K562 (cell line): ENCODE measurements around the gene TOR1A. TPM values are rescaled to one million over a fixed set of nuclear protein-coding genes. Genes with fewer than 3 reads are reported as not detected.

ENCODE experiments used
- BCL6 ChIP-seq: fragments of 250-450 bp; sonication (Bioruptor Pico); IDR thresholded peaks from 2 replicates; pipeline ENCODE4 v1.4.0; 2020
- ETS2 ChIP-seq: IDR thresholded peaks from 2 replicates; pipeline ENCODE4 v1.6.1; 2016; ENCODE audit warnings: borderline replicate concordance, missing genetic modification characterization, mild to moderate bottlenecking, moderate library complexity, missing compliant biosample characterization; ENCODE audit not compliant: poor library complexity, severe bottlenecking
- HNRNPLL ChIP-seq: fragments of 200-400 bp; formaldehyde crosslinking; IDR thresholded peaks from 2 replicates; pipeline ENCODE4 v1.6.1; 2017; ENCODE audit warnings: low read length, low read depth, mild to moderate bottlenecking; ENCODE audit not compliant: poor library complexity, severe bottlenecking
- L3MBTL2 ChIP-seq: fragments of 450-650 bp; IDR thresholded peaks from 2 replicates; pipeline ENCODE4 v1.6.1; 2016; ENCODE audit warnings: mild to moderate bottlenecking, moderate library complexity
- MYNN ChIP-seq, 2 experiments: sonication (generic); formaldehyde crosslinking in 1 of 2; IDR thresholded peaks; 2 replicates each; pipeline versions ENCODE4 v1.5.0 to v1.6.1; 2016 to 2020; ENCODE audit warnings: antibody characterized with exemption in 1 of 2, missing genetic modification reagents in 1 of 2
- NR2C1 ChIP-seq, 2 experiments: fragments of 450-650 bp; IDR thresholded peaks; 2 replicates each; pipeline ENCODE4 v1.6.1; 2017; ENCODE audit warnings: mild to moderate bottlenecking in 2 of 2, antibody characterized with exemption in 1 of 2, inconsistent platforms in 1 of 2, missing compliant biosample characterization in 1 of 2, missing genetic modification characterization in 1 of 2
- POLR2AphosphoS2 ChIP-seq: IDR thresholded peaks from 2 replicates; pipeline ENCODE4 v1.6.1; 2012; ENCODE audit warnings: low read length, improper control_type of control experiment
- TBP ChIP-seq: optimal IDR thresholded peaks from 2 replicates; pipeline ENCODE3; 2011; ENCODE audit warnings: low read depth, low read length, improper control_type of control experiment
- TCF3 ChIP-seq: sonication (generic); formaldehyde crosslinking; IDR thresholded peaks from 2 replicates; pipeline ENCODE4 v1.4.0; 2020; ENCODE audit warnings: mild to moderate bottlenecking, missing genetic modification reagents
- TEAD4 ChIP-seq, 2 experiments: sonication (generic) in 1 of 2; formaldehyde crosslinking in 1 of 2; IDR thresholded peaks; 2 replicates each; pipeline versions ENCODE4 v1.6.1 to v1.8.0; 2012 to 2022; ENCODE audit warnings: borderline replicate concordance in 1 of 2, inconsistent platforms in 1 of 2, low read length in 1 of 2, mild to moderate bottlenecking in 1 of 2, missing genetic modification reagents in 1 of 2
- ZNF140 ChIP-seq: fragments of 250-450 bp; sonication (Bioruptor Pico); IDR thresholded peaks from 2 replicates; pipeline ENCODE4 v1.8.0; 2021; ENCODE audit warnings: moderate library complexity, mild to moderate bottlenecking, inconsistent platforms
- polyA plus RNA-seq, 8 experiments: library from polyadenylated mRNA; depleted of rRNA in 4 of 8; stranded (reverse) in 5 of 8; unstranded in 3 of 8; fragments of >200 nt; fragmentation: Nextera tagmentation in 2 of 8; fragmentation: Illumina TruSeq in 1 of 8; extraction: Ambion mirVana in 2 of 8; extraction: Trizol in 1 of 8; gene quantifications; 2 replicates each; pipeline versions ENCODE4 v1.2.1 to v1.2.3, GENCODE V29; 2011 to 2014; ENCODE audit warnings: inconsistent platforms in 1 of 8, missing spikeins in 1 of 8
- total RNA-seq, 7 experiments: library from RNA; depleted of rRNA in 6 of 7; stranded (reverse); fragments of >200 nt in 6 of 7; fragmentation: Illumina TruSeq in 2 of 7; extraction: Trizol in 2 of 7; gene quantifications; 2 replicates each; pipeline versions ENCODE4 v1.2.1 to v1.2.3, GENCODE V29; 2011 to 2021; ENCODE audit warnings: low replicate concordance in 1 of 7
- TF ChIP-seq, protein P1 (sequence below): fragments of 250-450 bp; sonication (Bioruptor Pico); IDR thresholded peaks from 2 replicates; pipeline ENCODE4 v1.9.0; 2021; ENCODE audit warnings: mild to moderate bottlenecking, inconsistent platforms
- TF ChIP-seq, protein P2 (sequence below): sonication (generic); formaldehyde crosslinking; IDR thresholded peaks from 2 replicates; pipeline ENCODE4 v1.8.0; 2023; ENCODE audit warnings: missing genetic modification reagents, mild to moderate bottlenecking, borderline replicate concordance
- TF ChIP-seq, protein P3 (sequence below): sonication (generic); formaldehyde crosslinking; IDR thresholded peaks from 2 replicates; pipeline ENCODE4 v1.8.1; 2023; ENCODE audit warnings: mild to moderate bottlenecking, missing genetic modification reagents

Gene TOR1A
- total and polyA plus RNA-seq, 9 of the 15 experiments (the other 6 are each of a cell fraction or from before 2014, with no cell fraction given), result 4.5 to 85.8 (median 51.3) TPM

DNA sequence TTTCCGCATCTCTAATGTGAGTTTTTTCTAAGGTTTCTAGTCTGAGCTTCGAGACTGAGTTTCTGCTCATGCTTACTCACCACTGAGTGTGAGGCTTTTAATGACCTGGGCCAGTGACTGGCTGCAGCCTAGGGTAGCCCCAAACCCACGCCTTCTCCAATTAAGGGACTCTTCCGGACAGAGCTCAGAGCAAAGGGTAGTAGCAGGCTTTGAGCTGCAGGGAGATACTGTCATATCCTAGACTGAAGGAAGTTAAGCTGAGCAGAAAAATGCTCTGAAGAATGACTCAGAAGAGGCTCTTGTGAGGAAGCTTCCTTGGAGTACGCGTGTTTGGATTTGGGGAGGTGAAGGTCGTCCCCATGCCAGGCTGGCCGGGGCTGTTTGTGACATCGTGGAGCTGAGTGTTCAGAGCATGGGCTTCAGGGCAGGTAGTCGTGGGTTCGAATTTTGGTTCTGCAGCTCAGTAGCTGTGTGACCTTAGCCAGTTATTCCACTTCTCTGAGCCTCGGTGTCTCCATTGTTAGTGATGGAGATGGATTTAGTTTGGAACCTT lies 14.8 kb upstream of the TOR1A start (continued):
- TF ChIP-seq TBP (no peak), BCL6 (no peak), ETS2 (tag) (no peak), NR2C1 (IDR thresholded peaks at IDR 0.05) (no peak), NR2C1 (tag; IDR thresholded peaks at IDR 0.05) (peak; percentile 23), POLR2AphosphoS2 (no peak), HNRNPLL (no peak), MYNN (IDR thresholded peaks at IDR 0.05) (no peak), MYNN (CRISPR knock-in tag; IDR thresholded peaks at IDR 0.05) (no peak), TCF3 (peak; percentile 55; the same call in 1 of the 2 replicates), L3MBTL2 (peak; percentile 97), ZNF140 (no peak), TEAD4 (IDR thresholded peaks at IDR 0.05; ENCODE audit: low read length) (peak; percentile 44; the same call in 1 of the 2 replicates), TEAD4 (CRISPR knock-in tag; IDR thresholded peaks at IDR 0.05; ENCODE audit: borderline replicate concordance) (no peak)
- TF ChIP-seq, protein P1, sequence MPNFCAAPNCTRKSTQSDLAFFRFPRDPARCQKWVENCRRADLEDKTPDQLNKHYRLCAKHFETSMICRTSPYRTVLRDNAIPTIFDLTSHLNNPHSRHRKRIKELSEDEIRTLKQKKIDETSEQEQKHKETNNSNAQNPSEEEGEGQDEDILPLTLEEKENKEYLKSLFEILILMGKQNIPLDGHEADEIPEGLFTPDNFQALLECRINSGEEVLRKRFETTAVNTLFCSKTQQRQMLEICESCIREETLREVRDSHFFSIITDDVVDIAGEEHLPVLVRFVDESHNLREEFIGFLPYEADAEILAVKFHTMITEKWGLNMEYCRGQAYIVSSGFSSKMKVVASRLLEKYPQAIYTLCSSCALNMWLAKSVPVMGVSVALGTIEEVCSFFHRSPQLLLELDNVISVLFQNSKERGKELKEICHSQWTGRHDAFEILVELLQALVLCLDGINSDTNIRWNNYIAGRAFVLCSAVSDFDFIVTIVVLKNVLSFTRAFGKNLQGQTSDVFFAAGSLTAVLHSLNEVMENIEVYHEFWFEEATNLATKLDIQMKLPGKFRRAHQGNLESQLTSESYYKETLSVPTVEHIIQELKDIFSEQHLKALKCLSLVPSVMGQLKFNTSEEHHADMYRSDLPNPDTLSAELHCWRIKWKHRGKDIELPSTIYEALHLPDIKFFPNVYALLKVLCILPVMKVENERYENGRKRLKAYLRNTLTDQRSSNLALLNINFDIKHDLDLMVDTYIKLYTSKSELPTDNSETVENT (CRISPR knock-in tag), result no peak
- TF ChIP-seq, protein P2, sequence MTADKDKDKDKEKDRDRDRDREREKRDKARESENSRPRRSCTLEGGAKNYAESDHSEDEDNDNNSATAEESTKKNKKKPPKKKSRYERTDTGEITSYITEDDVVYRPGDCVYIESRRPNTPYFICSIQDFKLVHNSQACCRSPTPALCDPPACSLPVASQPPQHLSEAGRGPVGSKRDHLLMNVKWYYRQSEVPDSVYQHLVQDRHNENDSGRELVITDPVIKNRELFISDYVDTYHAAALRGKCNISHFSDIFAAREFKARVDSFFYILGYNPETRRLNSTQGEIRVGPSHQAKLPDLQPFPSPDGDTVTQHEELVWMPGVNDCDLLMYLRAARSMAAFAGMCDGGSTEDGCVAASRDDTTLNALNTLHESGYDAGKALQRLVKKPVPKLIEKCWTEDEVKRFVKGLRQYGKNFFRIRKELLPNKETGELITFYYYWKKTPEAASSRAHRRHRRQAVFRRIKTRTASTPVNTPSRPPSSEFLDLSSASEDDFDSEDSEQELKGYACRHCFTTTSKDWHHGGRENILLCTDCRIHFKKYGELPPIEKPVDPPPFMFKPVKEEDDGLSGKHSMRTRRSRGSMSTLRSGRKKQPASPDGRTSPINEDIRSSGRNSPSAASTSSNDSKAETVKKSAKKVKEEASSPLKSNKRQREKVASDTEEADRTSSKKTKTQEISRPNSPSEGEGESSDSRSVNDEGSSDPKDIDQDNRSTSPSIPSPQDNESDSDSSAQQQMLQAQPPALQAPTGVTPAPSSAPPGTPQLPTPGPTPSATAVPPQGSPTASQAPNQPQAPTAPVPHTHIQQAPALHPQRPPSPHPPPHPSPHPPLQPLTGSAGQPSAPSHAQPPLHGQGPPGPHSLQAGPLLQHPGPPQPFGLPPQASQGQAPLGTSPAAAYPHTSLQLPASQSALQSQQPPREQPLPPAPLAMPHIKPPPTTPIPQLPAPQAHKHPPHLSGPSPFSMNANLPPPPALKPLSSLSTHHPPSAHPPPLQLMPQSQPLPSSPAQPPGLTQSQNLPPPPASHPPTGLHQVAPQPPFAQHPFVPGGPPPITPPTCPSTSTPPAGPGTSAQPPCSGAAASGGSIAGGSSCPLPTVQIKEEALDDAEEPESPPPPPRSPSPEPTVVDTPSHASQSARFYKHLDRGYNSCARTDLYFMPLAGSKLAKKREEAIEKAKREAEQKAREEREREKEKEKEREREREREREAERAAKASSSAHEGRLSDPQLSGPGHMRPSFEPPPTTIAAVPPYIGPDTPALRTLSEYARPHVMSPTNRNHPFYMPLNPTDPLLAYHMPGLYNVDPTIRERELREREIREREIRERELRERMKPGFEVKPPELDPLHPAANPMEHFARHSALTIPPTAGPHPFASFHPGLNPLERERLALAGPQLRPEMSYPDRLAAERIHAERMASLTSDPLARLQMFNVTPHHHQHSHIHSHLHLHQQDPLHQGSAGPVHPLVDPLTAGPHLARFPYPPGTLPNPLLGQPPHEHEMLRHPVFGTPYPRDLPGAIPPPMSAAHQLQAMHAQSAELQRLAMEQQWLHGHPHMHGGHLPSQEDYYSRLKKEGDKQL (CRISPR knock-in tag), result no peak
- TF ChIP-seq, protein P3, sequence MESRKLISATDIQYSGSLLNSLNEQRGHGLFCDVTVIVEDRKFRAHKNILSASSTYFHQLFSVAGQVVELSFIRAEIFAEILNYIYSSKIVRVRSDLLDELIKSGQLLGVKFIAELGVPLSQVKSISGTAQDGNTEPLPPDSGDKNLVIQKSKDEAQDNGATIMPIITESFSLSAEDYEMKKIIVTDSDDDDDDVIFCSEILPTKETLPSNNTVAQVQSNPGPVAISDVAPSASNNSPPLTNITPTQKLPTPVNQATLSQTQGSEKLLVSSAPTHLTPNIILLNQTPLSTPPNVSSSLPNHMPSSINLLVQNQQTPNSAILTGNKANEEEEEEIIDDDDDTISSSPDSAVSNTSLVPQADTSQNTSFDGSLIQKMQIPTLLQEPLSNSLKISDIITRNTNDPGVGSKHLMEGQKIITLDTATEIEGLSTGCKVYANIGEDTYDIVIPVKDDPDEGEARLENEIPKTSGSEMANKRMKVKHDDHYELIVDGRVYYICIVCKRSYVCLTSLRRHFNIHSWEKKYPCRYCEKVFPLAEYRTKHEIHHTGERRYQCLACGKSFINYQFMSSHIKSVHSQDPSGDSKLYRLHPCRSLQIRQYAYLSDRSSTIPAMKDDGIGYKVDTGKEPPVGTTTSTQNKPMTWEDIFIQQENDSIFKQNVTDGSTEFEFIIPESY, result no peak
